ENCODE measurements around the gene CREB1.

Gene CREB1

GRCh38 chr2:207539470-207539869, 9.7 kb downstream of the CREB1 start:
- TF ChIP-seq, protein P1, sequence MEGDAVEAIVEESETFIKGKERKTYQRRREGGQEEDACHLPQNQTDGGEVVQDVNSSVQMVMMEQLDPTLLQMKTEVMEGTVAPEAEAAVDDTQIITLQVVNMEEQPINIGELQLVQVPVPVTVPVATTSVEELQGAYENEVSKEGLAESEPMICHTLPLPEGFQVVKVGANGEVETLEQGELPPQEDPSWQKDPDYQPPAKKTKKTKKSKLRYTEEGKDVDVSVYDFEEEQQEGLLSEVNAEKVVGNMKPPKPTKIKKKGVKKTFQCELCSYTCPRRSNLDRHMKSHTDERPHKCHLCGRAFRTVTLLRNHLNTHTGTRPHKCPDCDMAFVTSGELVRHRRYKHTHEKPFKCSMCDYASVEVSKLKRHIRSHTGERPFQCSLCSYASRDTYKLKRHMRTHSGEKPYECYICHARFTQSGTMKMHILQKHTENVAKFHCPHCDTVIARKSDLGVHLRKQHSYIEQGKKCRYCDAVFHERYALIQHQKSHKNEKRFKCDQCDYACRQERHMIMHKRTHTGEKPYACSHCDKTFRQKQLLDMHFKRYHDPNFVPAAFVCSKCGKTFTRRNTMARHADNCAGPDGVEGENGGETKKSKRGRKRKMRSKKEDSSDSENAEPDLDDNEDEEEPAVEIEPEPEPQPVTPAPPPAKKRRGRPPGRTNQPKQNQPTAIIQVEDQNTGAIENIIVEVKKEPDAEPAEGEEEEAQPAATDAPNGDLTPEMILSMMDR (IDR thresholded peaks at IDR 0.05; ENCODE audit: insufficient read depth, missing control alignments) = no peak
- no peak for FAIRE-seq

DNA sequence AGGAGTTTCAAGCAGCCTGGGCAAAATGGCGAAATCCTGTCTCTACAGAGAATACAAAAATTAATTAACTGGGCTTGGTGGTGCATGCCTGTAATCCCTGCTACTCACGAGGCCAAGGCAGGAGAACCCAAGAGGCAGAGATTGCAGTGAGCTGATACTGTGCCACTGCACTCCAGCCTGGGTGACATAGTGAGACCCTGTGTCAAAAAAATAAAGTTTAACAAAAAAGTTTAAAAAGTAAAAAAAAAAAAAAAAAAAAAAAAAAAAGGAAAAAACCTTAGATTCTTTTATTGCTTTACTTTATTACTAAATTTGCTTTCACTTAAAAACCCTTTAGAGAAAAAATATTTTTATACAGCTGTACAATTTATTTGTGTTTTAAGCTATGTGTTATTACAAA, 10.7 kb downstream of the CREB1 start:
- no peak for FAIRE-seq
- TF ChIP-seq, protein P1 (IDR thresholded peaks at IDR 0.05; ENCODE audit: insufficient read depth, missing control alignments) = no peak
- no peak for DNase-seq (ENCODE audit: insufficient read length, low spot score)

More at GRCh38 chr2:207539470-207539869, 9.7 kb downstream of the CREB1 start:
- DNase-seq (ENCODE audit: insufficient read length, low spot score) = no peak

GRCh38 chr2:207541933-207542332, 12.2 kb downstream of the CREB1 start:
- DNase-seq (ENCODE audit: insufficient read length, low spot score) (no peak), FAIRE-seq (no peak)
- TF ChIP-seq, protein P1 (IDR thresholded peaks at IDR 0.05; ENCODE audit: insufficient read depth, missing control alignments) = no peak

- no peak for FAIRE-seq
- TF ChIP-seq, protein P1 (IDR thresholded peaks at IDR 0.05; ENCODE audit: insufficient read depth, missing control alignments) = no peak
- DNase-seq (ENCODE audit: insufficient read length, low spot score) = no peak
These were observed 13.5 kb downstream of the CREB1 start for GRCh38 chr2:207543272-207543671.

- TF ChIP-seq, protein P1 (IDR thresholded peaks at IDR 0.05; ENCODE audit: insufficient read depth, missing control alignments) = no peak
- FAIRE-seq (no peak), DNase-seq (ENCODE audit: insufficient read length, low spot score) (no peak)
These were observed 17.1 kb downstream of the CREB1 start for GRCh38 chr2:207546822-207547221.

GRCh38 chr2:207549145-207549544, 19.4 kb downstream of the CREB1 start:
- DNase-seq (ENCODE audit: insufficient read length, low spot score) = no peak
- TF ChIP-seq, protein P1 (IDR thresholded peaks at IDR 0.05; ENCODE audit: insufficient read depth, missing control alignments) = no peak
- FAIRE-seq = peak; percentile 11

DNA sequence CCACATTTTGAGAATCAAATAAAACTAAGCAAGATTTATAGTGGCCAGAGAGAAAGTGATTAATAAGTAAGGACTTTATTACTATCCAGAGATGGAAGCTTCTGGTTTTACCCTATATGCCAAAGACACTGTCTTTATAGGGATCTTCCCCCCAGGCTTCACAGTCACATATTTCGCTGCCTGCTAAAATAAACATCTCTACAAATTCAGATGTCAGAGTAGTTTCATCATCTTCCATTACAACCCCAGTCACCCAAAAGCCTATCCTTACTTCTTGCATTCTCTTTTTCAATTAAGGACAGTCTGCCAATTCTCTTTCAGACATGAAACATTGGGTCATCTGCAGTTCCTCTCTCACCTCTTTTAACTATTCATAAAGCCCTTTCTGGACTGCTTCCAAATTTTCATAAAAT, 28.3 kb downstream of the CREB1 start:
- DNase-seq (ENCODE audit: insufficient read length, low spot score) (no peak), FAIRE-seq (no peak)
- TF ChIP-seq, protein P1 (IDR thresholded peaks at IDR 0.05; ENCODE audit: insufficient read depth, missing control alignments) = no peak

Data from D721Med (cell line).